HG03457 (cell line): Measurements from ENCODE around the gene TXNRD1.
"Not testable (repeated sequence)": the region's sequence is repeated elsewhere in the genome, so short reads cannot be mapped to it uniquely, and the experiment has no call there.

Experiments used
- ATAC-seq: cut with Tn5 transposase; IDR thresholded peaks from one replicate; pipeline ENCODE4 v1.9.1; 2021; ENCODE audit warnings: moderate number of reproducible peaks; ENCODE audit not compliant: unreplicated experiment

The TXNRD1 gene

DNA sequence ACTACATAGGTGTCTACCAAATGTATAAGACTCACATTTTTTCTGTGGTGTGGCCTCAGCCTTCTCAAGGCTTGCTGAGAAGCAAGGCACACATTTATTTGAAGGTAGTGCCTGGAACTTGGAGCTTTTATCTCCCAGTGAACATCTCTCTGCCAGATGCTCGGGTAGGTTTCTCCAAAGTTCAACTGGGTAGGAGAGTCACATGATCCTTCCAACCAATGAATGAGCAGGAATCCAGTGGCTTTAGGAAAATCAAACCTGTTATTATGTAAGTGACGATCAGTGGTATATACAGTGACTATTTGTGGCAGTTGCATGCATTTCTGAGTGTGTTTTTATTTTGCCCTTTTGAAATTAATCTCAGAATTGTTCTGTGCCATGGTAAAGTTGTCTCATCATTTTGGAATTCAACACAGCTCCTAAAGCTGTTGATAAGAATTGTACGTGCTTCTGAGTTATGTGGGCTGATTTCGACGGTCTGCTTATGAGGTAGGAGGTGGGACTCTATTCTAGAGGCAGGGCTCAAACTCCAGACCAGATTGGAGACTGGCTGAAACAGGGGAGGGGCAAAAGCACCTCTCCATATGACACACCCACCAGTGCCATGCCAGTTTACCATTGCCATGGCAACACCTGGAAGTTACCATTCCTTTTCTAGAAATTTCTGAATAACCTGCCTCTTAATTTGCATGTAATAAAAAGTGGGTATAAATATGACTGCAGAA is 145.6 kb downstream of the TXNRD1 start:
- no peak for ATAC-seq

DNA sequence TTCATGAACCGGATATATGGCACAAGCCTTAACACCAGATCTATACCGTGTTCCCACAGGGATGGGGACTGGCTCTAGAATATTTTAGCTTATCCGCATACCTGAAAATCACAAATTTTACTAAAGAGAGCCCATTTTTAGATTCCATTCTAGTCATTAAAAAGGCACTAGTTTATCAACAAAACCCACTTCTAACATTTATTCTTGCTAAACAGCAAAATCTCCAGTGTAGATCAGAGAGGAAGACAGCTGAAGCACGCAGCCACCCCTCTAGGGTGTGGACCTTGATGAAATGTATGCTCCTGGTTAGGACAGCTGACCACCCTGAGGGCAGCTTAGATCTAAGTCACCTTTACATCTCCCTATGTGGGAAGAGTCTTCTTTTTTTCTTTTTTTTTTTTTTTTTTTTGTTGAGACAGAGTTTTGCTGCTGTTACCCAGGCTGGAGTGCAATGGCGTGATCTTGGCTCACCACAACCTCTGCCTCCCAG is 150.4 kb downstream of the TXNRD1 start:
- ATAC-seq, result no peak

- no peak for ATAC-seq
These were observed 154.1 kb downstream of the TXNRD1 start for GRCh38 chr12:104369708-104370107.

DNA sequence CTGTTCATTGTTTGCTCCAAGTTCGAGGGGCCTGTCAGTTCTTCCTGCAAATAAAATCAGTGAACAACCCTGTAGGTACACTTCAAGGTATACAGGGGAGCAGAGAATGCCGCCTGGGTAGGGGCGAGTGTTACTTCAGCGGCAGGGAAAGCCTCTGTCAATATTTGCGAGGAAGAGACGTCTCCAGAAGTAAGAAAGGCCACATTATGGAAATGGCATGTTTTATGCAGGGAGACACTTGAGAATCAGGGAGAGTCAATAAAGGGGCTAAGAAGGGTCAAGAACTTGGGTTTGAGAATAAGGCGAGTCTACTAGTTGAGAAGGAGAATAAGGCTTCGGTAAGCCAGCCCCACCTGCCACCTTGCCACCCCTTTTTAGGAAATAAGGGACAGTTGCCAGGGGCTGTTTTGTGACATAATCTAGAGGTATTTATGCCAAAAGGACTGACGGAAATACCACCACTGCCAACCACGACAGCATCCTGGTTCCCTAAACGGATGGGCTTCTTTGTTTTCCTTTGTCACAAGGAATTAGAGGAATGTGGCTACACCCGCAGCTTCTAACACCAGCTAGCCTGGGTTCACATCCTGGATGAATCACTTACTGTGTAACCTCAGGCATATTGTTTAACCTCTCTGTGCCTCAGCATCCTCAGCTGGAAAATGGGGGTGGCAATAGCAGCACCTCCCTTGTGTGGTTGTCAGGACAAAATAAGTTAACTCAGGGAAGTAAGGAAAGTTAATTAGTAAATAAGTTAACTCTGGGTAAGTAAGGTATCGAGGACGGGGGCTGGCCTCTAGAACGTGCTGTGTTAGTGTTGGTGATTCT is 155.7 kb downstream of the TXNRD1 start:
- ATAC-seq, result no peak

- no peak for ATAC-seq
These were observed 156.6 kb downstream of the TXNRD1 start for GRCh38 chr12:104372061-104372720.

DNA sequence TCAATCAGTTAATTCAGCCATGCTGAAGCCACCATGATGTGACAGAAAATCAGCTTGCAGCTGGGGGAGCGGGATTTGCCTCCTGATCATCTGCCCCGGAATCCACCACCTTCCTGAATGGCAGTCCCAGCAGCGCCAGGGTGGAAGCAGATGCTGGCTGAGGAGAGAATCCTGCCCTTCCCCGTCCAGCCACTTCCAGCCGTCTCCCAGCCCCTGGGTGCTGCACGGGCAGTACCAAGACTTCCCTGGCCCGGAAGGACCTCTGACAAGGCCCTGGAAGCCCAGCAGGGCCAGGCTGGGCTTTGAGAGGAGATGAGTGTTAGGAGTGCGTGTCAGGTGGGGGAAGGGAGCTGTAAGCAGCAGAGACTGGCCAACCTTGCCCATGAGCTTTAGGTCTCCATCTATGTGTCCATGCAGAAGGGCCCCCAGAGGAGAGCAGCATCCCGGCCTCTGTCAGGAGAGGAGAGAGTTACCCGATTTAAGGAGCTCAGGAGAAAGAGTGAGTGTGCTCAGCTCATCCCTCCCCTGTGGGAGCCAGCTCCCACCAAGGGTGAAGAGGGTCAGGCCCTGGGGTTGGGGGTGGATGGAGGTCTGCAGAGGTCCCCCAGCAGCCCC is 157.2 kb downstream of the TXNRD1 start:
- ATAC-seq, result no peak

DNA sequence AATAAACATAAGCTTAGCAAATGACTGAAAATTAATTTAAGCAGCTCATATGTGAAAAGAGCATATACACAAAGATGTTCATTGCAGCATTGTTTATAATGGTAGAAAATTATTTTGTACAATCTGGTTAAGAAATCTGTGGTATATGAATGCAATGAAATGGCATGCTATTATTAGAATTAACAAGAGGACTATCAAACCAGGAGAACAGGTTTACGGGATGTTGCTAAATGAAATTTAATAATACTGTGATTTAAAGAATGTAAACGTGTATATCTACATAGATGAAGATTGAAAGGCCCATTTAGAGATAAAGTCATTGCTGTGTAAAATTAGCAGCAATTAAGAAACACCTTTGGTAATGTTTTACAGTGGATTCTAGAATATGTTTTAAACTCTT is 158.5 kb downstream of the TXNRD1 start:
- no peak for ATAC-seq

GRCh38 chr12:104374806-104375205 is 159.2 kb downstream of the TXNRD1 start:
- ATAC-seq, result no peak

GRCh38 chr12:104375775-104376174 is 160.2 kb downstream of the TXNRD1 start:
- no peak for ATAC-seq

DNA sequence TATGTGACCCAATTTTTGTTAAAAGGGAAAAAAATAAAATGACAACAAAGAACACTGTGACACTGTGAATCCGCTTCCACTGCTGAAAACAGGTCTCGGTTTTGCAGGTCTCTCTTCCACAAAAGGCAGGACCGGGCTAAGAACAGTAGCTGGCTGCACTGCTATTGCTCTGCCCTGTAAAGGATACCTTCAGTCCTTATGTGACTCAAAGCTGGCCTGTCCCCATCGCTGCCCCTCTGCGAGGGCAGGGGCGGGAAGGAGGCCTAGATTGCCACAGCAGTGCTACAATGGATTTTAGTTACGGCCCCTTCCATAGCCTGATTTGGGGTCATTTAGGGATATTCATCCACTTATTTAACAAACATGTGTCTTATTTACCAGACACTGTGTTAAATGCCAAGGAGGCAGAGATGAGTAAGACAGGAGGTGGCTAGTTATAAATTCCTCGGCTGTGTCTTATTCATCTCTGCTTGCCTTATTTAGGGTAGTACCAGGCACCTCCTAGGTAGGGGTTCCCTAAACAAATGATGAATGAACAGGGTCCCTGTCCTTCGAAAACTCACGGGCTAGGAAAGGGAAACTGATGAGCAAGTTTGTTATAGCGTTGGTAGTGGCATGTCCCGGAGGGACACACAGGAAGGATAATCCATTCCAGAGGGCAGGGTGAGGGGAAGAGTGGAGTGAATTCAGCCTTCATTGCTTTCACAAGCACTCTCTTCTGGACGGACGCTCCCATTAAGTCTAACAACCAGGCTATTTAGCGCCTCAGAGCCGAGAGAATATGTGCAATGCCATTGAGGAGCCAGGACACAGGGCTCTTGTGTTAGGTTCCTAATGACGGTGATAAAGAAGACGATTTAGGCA is 161.3 kb downstream of the TXNRD1 start:
- ATAC-seq, result no peak

- ATAC-seq, result no peak
These were observed 161.9 kb downstream of the TXNRD1 start for GRCh38 chr12:104377514-104377812.

DNA sequence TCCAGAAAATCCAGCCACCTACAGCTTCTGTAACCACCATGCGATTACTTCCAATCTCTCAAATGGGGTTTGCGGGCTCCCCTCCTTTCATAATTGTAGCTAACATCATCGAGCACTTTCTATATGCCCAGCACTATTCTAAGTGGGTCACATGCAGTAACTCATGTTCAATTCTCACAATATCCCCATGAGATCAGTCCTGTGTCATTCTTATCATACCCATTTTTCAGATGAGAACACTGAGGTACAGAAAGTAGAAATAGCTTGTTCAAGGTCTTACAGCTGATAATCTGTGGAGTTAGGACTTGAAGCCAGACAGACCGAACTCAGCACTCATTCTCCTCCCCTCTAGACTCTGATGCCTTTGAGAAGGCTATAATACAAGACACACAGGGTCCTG is 162.8 kb downstream of the TXNRD1 start:
- no peak for ATAC-seq

DNA sequence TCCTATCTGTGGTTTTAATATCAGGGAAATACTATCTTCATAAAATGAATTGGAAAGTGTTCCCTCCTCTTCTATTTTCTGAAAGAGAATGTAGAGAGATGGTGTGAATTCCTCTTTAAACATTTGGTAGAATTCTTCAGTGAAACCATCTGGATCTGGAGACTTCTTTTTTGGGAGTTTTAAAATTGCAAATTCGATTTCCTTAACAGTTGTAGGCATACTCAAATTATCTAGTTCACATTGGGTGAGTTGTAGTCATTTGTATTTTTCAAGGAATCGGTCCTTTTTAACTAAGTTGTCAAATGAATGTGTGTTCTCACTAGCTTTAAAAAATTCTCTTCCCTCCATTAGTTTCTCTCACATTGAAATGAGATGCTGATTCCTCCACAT is 165.8 kb downstream of the TXNRD1 start:
- ATAC-seq, result no peak

DNA sequence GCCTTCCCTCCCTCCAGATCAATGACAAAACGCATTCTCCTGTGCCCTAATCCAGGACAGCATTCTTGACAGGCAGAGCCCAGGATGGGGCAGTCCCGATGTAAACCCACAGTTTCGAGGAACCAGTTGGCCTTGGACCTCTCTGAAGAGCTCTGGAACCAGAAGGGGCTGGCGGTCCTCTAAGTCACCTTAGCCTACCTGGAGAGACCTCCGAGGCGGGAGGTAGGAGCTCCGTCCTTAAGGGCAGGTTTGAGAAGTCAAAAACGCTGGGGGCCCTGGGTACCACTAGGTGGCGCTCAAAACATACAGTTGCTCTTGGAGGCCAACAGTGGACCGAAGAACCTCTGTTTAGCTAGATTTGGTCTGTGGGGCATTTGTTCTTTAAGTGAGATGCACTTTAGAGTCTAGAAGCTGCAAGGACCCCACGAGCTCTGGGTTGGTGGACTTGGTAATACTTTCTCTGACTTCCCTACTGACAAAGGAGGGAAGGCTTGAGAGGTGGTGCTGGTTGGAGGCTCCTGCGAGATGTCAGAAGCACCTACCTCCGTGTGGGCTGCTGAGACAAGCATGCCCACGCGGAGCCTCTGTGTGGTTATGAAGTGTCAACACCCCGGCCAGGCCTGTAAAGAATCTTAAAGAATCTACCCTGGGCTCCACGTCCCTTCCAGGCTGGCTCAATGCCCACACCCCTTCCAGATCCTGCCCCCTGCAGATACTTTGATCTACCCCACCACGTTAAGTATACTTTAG is 166.3 kb downstream of the TXNRD1 start:
- ATAC-seq, result no peak

DNA sequence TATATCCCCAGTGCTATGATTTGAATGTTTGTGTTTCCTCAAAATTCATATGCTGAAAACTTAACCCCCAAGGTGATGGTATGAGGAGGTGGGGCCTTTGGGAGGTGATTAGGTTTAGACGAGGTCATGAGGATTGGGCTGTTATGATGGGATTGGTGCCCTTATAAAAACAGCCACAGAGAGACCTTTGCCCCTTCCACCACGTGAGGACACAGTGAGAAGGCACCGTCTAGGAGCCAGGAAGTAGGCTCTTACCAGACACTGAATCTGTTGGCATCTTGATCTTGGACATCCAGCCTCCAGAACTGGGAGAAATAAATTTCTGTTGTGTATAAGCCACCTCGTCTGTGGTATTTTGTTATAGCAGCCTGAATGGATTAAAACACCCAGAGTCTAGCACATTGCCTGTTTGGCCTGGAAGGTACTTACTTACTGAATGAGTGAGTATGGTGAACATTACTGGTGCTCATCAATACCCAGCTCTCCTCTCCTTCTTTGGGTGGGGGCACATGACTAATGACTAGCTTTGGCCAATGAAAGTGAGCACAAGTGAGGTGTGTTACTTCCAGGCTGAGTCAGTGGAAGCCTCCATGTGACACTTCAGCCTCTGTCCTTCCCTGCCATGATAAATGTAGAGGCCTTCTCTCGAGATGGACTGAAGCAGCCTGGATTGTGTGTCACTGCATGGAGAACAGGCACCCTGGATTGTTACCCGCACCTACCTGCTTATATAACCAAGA is 168.7 kb downstream of the TXNRD1 start:
- no peak for ATAC-seq

- ATAC-seq, result no peak
These were observed 169.9 kb downstream of the TXNRD1 start for GRCh38 chr12:104385510-104385909.

DNA sequence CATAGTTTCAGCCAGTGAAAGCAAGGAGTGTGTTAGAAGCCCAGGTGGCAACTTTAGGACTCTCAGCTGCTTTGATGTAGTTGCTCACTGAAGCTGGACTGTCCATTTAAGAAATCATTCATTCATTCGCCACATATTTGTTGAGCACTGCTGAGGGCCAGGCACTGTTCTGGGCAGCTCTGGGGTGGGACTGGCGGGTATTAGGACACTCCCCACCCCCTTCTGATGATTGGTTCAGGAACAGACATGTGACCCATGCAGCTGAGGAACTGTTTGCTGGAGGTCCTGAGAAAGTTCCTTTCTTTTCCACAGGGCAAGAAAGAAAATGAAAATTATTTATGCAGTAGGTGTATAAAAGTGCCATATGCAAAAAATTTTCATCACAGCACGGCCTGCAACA is 170.9 kb downstream of the TXNRD1 start:
- ATAC-seq, result no peak

DNA sequence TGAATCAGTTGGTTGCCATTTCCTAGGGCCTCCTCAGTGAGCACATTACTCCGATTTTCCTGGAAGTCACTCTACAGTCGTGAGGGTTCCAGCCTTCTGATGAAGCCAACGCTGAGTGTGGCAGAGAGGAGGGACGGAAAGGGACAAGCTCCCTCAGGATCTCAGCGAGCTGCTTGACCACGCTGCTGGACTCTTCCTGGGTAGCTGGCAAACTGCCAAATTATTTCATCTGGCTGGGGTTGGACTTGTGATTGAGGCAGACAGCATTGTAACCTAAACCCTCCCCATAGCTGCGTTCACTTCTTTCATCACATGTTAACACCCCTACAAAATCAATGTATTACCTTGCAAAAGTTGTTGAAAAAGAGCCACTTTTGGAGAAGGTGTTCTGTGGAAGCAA is 171.6 kb downstream of the TXNRD1 start:
- ATAC-seq, result no peak

DNA sequence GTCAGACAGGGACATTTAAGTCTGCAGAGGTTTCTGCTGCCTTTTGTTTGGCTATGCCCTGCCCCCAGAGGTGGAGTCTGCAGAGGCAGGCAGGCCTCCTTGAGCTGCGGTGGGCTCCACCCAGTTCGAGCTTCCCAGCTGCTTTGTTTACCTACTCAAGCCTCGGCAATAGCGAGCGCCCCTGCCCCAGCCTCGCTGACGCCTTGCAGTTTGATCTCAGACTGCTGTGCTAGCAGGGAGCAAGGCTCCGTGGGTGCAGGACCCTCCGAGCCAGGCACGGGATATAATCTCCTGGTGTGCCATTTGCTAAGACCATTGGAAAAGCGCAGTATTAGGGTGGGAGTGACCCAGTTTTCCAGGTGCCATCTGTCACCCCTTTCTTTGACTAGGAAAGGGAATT is 178.5 kb downstream of the TXNRD1 start:
- not testable (repeated sequence) for ATAC-seq
